ENCODE data around the gene CCR8.

Gene CCR8

GRCh38 chr3:39378088-39378487 is 48.6 kb downstream of the CCR8 start:
- DNase-seq (ENCODE audit: low read depth) = no peak

GRCh38 chr3:39378957-39379777 is 49.7 kb downstream of the CCR8 start:
- no peak for TF ChIP-seq CTCF (IDR thresholded peaks at IDR 0.05; ENCODE audit: control insufficient read depth, insufficient read depth, low read depth, low read length, missing control alignments)
- no peak overlapping the region for H3K4me3 ChIP-seq (ENCODE audit: control insufficient read depth, low read depth, low read length)
- DNase-seq (ENCODE audit: low read depth) = no peak

More at GRCh38 chr3:39378088-39378487, 48.6 kb downstream of the CCR8 start:
- peak; percentile 66 for TF ChIP-seq CTCF (IDR thresholded peaks at IDR 0.05; ENCODE audit: control insufficient read depth, insufficient read depth, low read depth, low read length, missing control alignments)
- no peak overlapping the region for H3K4me3 ChIP-seq (ENCODE audit: control insufficient read depth, low read depth, low read length)

GRCh38 chr3:39379778-39380155 is 50.3 kb downstream of the CCR8 start:
- TF ChIP-seq CTCF (IDR thresholded peaks at IDR 0.05; ENCODE audit: control insufficient read depth, insufficient read depth, low read depth, low read length, missing control alignments) = no peak
- DNase-seq (ENCODE audit: low read depth) = no peak
- H3K4me3 ChIP-seq (ENCODE audit: control insufficient read depth, low read depth, low read length) = no peak overlapping the region

- TF ChIP-seq CTCF (IDR thresholded peaks at IDR 0.05; ENCODE audit: control insufficient read depth, insufficient read depth, low read depth, low read length, missing control alignments) = no peak
- H3K4me3 ChIP-seq (ENCODE audit: control insufficient read depth, low read depth, low read length) = no peak overlapping the region
- no peak for DNase-seq (ENCODE audit: low read depth)
Measured at GRCh38 chr3:39381432-39381831, 51.9 kb downstream of the CCR8 start.
